Osteoblast (primary cell): ENCODE results near the gene CMIP. TPM values are rescaled to one million over a fixed set of nuclear protein-coding genes. Genes with fewer than 3 reads are reported as not detected.

Source experiments
- DNase-seq: peaks from one replicate; pipeline ENCODE4 v3.0.0; 2011; ENCODE audit warnings: low spot score, mixed read lengths; ENCODE audit not compliant: insufficient read length; ENCODE audit errors: missing footprints
- H2AFZ ChIP-seq: 2 replicates; pipeline ENCODE4 v1.6.0; 2011; ENCODE audit warnings: mild to moderate bottlenecking, low read length
- H3K27ac ChIP-seq: 2 replicates; pipeline ENCODE4 v1.5.1; 2011; ENCODE audit warnings: mild to moderate bottlenecking, low read depth, low read length, moderate library complexity
- H3K27me3 ChIP-seq: 2 replicates; pipeline ENCODE4 v1.6.0; 2012; ENCODE audit warnings: mild to moderate bottlenecking, control low read depth, inconsistent platforms, low read length, moderate library complexity; ENCODE audit not compliant: insufficient read depth
- H3K36me3 ChIP-seq: 2 replicates; pipeline ENCODE4 v1.5.1; 2011; ENCODE audit warnings: mild to moderate bottlenecking, low read length, control low read depth, moderate library complexity; ENCODE audit not compliant: insufficient read depth
- H3K4me1 ChIP-seq: 2 replicates; pipeline ENCODE4 v1.5.1; 2011; ENCODE audit warnings: mild to moderate bottlenecking, low read length, control low read depth, moderate library complexity; ENCODE audit not compliant: insufficient read depth
- H3K4me2 ChIP-seq: 2 replicates; pipeline ENCODE4 v1.6.0; 2011; ENCODE audit warnings: mild to moderate bottlenecking, low read length; ENCODE audit not compliant: insufficient read depth
- H3K4me3 ChIP-seq: fragments of 200-600 bp; sonication (generic); 3 replicates; pipeline ENCODE4 v1.5.1; 2012; ENCODE audit warnings: mild to moderate bottlenecking, low read length, inconsistent platforms; ENCODE audit not compliant: insufficient read depth
- H3K79me2 ChIP-seq: 2 replicates; pipeline ENCODE4 v1.6.0; 2012; ENCODE audit warnings: mild to moderate bottlenecking, low read length, control low read depth, inconsistent platforms; ENCODE audit not compliant: insufficient read depth
- H3K9me3 ChIP-seq: 2 replicates; pipeline ENCODE4 v1.5.1; 2011; ENCODE audit warnings: low read depth, low read length, control low read depth
- H4K20me1 ChIP-seq: 2 replicates; pipeline ENCODE4 v1.6.0; 2012; ENCODE audit warnings: mild to moderate bottlenecking, low read length, control low read depth; ENCODE audit not compliant: insufficient read depth
- total RNA-seq: library from RNA; depleted of rRNA; stranded (reverse); fragments of >200 nt; gene quantifications from 2 replicates; pipeline ENCODE4 v1.2.3, GENCODE V29; 2012
- TF ChIP-seq, protein P1 (sequence below): IDR thresholded peaks from 2 replicates; pipeline ENCODE4 v1.5.1; 2011; ENCODE audit warnings: mild to moderate bottlenecking, low read depth, low read length, moderate library complexity; ENCODE audit errors: extremely low read depth

The CMIP gene
- total RNA-seq, 1 donor, result 8.3 TPM

DNA sequence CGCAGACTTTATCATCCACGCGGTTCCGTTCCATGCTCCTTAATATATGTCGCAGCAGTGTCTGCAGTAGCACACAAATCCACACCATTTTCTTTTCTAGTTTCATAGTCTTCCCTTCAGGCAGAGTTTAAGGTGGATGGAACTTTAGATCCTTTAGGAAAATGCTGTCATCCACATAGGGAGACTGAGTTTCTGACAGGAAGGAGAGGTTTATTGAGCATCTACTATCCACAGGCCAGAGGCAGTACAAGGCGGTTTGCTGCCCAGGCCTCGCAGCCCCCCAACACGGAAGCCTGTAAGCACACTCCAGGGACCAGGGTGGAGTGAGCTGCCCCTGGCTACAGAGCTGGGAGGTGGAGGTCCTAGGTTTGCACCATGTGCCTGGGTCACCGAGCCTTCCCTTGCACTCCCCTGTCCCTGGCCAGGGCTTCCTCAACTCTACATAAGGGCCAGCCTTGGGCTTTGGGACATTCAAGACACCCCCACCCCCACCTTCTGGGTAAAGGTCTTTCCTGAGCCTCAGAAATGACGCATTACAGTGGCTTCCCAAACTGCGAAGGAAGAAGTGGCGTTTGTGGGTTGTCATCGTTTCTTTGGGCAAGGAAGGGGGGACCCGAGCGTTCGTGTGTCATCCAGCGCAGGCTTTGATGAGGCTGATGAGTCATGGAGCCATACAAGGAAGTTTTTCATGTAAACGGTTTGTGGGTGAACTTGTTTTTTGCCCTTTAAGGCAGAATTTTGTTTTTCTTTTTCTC is 188.0 kb downstream of the CMIP start:
- Histone ChIP-seq H2AFZ (peak overlapping the region; percentile 21), H3K36me3 (no peaks in the 10 kb centered on the region), H3K4me1 (peaks cover 14% of the 10 kb centered on the region), H3K27ac (peak overlapping the region; percentile 72), H3K4me2 (peak overlapping the region; percentile 78), H3K4me3 (peak overlapping the region; percentile 51), H4K20me1 (peaks cover 29% of the 10 kb centered on the region), H3K9me3 (no peaks in the 10 kb centered on the region), H3K79me2 (no peaks in the 10 kb centered on the region), H3K27me3 (no peaks in the 10 kb centered on the region)
- peak; percentile 97 for DNase-seq
- TF ChIP-seq, protein P1, sequence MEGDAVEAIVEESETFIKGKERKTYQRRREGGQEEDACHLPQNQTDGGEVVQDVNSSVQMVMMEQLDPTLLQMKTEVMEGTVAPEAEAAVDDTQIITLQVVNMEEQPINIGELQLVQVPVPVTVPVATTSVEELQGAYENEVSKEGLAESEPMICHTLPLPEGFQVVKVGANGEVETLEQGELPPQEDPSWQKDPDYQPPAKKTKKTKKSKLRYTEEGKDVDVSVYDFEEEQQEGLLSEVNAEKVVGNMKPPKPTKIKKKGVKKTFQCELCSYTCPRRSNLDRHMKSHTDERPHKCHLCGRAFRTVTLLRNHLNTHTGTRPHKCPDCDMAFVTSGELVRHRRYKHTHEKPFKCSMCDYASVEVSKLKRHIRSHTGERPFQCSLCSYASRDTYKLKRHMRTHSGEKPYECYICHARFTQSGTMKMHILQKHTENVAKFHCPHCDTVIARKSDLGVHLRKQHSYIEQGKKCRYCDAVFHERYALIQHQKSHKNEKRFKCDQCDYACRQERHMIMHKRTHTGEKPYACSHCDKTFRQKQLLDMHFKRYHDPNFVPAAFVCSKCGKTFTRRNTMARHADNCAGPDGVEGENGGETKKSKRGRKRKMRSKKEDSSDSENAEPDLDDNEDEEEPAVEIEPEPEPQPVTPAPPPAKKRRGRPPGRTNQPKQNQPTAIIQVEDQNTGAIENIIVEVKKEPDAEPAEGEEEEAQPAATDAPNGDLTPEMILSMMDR, result no peak

DNA sequence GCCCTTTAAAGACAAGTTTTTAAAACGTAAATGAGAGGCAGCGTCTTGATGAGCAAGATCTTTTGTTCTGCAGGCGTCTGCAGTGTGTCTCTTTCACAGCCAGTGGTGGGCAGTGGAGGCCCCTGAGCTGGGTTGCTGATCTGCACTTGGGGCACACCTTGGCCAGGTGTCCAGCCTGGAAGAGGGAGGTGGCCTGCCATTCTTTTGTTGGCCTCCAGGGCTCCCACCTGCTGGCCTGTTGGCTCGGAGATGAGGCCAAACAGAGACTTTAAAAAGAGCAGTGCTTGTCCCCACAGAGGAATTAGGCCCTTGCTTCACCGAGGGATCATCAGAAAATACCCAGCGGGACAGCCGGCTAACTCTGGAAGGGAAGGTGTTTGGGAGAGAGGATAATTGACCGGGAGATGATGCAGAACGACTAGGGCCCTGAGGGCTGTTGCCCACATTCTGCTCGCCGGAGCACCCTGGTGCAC is 188.6 kb downstream of the CMIP start:
- no peaks in the 10 kb centered on the region for H3K36me3 ChIP-seq
- TF ChIP-seq, protein P1, result no peak
- no peaks in the 10 kb centered on the region for H3K9me3 ChIP-seq
- H2AFZ ChIP-seq, result peak overlapping the region; percentile 9
- peaks cover 14% of the 10 kb centered on the region for H3K4me1 ChIP-seq
- peak overlapping the region; percentile 72 for H3K27ac ChIP-seq
- peak overlapping the region; percentile 51 for H3K4me3 ChIP-seq
- peak overlapping the region; percentile 78 for H3K4me2 ChIP-seq
- DNase-seq, result no peak
- peaks cover 31% of the 10 kb centered on the region for H4K20me1 ChIP-seq
- no peaks in the 10 kb centered on the region for H3K79me2 ChIP-seq
- no peaks in the 10 kb centered on the region for H3K27me3 ChIP-seq

DNA sequence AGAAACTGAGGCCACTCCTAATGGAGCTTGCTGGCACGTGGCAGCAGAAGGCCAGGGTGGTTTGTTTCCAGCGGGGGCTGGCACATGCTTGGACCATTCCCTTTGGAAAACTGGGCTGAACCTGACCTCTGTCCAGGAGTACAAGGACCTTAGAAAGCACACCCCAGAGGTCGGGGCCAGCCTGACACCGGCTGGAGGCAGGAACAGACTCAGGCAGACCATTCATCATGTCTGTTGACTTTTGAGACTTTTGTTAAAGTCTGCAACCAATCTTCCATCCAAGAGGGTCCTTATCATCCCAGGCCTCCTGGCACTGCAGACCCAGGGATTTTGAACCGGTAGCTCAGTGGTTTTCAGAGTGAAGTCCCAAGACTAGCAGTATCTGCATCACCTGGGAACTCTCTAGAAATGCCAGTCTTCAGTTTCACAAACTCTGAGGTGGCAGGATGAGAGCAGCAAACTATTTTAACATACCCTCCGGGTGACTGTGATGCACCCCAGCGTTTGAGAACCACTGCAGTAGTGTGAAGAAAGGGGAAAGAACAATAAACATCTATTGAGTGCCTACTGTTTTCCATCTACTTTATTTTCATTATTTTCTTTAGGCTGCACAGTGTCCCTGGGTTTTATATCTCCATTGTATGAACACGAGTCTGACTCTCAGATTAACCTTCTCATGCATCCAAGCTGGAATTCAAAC is 189.2 kb downstream of the CMIP start:
- Histone ChIP-seq H3K36me3 (no peaks in the 10 kb centered on the region), H3K27me3 (no peaks in the 10 kb centered on the region), H3K4me1 (peaks cover 14% of the 10 kb centered on the region), H3K4me3 (no peak overlapping the region), H4K20me1 (peaks cover 35% of the 10 kb centered on the region), H3K4me2 (peak overlapping the region; percentile 78), H3K79me2 (no peaks in the 10 kb centered on the region), H2AFZ (no peak overlapping the region), H3K9me3 (no peaks in the 10 kb centered on the region), H3K27ac (peak overlapping the region; percentile 72)
- TF ChIP-seq, protein P1, result no peak
- DNase-seq, result no peak

DNA sequence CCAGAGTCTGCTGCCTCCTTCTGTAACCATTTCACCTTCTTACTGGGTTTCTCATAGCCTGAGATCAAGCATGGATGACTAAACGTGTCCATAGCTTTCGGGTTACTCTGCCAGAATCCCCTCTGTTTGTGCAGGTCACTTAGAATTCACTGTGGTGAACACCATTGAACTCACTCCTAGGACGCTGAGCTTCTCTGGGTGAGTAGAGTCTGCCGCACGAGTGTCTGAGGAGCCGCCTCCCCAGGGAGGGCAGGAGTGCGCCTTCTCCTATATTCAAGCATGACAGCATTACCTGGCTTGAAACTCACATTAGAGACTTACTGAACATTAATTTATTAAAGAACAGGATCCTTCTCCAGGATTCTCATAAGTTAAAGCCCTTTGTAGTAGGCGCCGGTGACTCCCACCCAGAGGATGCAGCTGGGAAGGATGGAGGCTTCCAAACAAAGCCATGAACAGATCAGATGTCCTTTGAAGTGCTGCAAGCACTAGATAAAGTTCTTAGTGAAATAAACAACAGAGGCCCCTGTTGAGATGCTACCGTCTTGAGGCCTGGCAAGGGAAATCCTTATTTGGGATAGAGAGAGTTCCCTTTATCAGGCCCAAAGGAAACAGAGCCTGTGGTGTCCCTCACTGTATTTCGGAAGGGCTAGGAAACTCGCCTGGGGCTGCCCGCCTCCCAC is 189.9 kb downstream of the CMIP start:
- Histone ChIP-seq H3K36me3 (no peaks in the 10 kb centered on the region), H3K4me1 (peaks cover 14% of the 10 kb centered on the region), H3K27me3 (no peaks in the 10 kb centered on the region), H3K27ac (no peak overlapping the region), H3K9me3 (no peaks in the 10 kb centered on the region), H2AFZ (no peak overlapping the region), H4K20me1 (peaks cover 35% of the 10 kb centered on the region), H3K79me2 (no peaks in the 10 kb centered on the region), H3K4me2 (no peak overlapping the region), H3K4me3 (no peak overlapping the region)
- TF ChIP-seq, protein P1, result no peak
- DNase-seq, result no peak
